ENCODE results near the gene KCNQ1. TPM values are rescaled to one million over a fixed set of nuclear protein-coding genes. Genes with fewer than 3 reads are reported as not detected.
"Not testable (repeated sequence)": the region's sequence is repeated elsewhere in the genome, so short reads cannot be mapped to it uniquely, and the experiment has no call there.

The KCNQ1 gene
- total and polyA plus RNA-seq, 2 donors (not counting 3 experiments of a cell fraction or from before 2014, with no cell fraction given): 0.07 to 0.09 TPM

DNA sequence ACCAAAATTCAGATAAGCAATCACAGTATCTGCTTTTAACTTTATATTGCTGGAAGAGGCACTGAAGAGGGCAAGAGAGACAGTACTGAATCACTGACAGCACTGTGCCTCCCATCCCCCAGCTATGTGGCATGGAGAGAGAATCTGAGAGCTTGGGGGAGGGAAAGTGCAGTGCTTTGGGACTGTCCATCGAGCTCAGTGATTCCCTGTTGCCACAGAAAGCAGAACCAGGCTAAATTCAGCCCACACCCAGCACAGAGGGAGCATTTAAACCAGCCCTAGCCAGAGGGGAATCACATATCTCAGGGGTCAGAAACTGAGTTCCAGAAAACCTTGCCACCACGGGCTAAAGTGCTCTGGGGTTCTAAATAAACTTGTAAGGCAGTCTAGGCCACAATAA is 44.3 kb downstream of the KCNQ1 start:
- CTCF ChIA-PET: no interaction called here
- intact Hi-C loops (cut with micrococcal nuclease) (no loop called here), dilution Hi-C loops (cut with MboI; ENCODE audit: extremely low pct_ligation_motif_present, low sequenced_read_pairs) (no loop called here)
- Histone ChIP-seq H3K27ac (ENCODE audit: insufficient read depth, low read depth, low read length) (no peak overlapping the region), H2AFZ (ENCODE audit: low read depth, low read length) (no peak overlapping the region), H3K36me3 (ENCODE audit: control insufficient read depth in 2 of 2, extremely low read depth in 1 of 2, insufficient read depth in 2 of 2, low read length in 2 of 2) (no peaks in the 10 kb centered on the region), H3K27me3 (ENCODE audit: control insufficient read depth in 2 of 2, insufficient read depth in 2 of 2, low read length in 2 of 2) (no peaks in the 10 kb centered on the region), H3K9ac (replicated peaks; ENCODE audit: extremely low read depth, insufficient read depth, low read length) (no peak overlapping the region), H3K4me3 (replicated peaks in 1 of 3; ENCODE audit: insufficient read depth in 1 of 3, low read depth in 1 of 3, low read length in 3 of 3) (no peak overlapping the region), H3K9me3 (replicated peaks; ENCODE audit: control insufficient read depth, insufficient read depth, low read length) (no peaks in the 10 kb centered on the region), H3K9me1 (replicated peaks; ENCODE audit: control insufficient read depth, extremely low read depth, insufficient read depth, low read length) (no peaks in the 10 kb centered on the region), H3K4me1 (ENCODE audit: control insufficient read depth, extremely low read depth, insufficient read depth, low read length) (no peaks in the 10 kb centered on the region), H4K20me1 (replicated peaks; ENCODE audit: control insufficient read depth, extremely low read depth, insufficient read depth, low read length) (no peaks in the 10 kb centered on the region), H3K4me2 (ENCODE audit: insufficient read depth, low read length) (no peak overlapping the region), H3K79me2 (ENCODE audit: control insufficient read depth, insufficient read depth, low read length) (no peaks in the 10 kb centered on the region)
- no TSS peak for BruUV-seq (replicated peaks)
- DNase-seq (ENCODE audit: low read depth, low spot score): no peak
- no peak for TF ChIP-seq POLR2AphosphoS5 (IDR thresholded peaks at IDR 0.05; ENCODE audit: insufficient read depth, low read depth, low read length)
- TF ChIP-seq GATA2 (IDR thresholded peaks at IDR 0.05; ENCODE audit: insufficient read depth, insufficient read length, low read depth, low read length): no peak
- TF ChIP-seq, protein P1, sequence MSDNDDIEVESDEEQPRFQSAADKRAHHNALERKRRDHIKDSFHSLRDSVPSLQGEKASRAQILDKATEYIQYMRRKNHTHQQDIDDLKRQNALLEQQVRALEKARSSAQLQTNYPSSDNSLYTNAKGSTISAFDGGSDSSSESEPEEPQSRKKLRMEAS (IDR thresholded peaks at IDR 0.05; ENCODE audit: insufficient read depth, insufficient read length): no peak
- TF ChIP-seq POLR2A (IDR thresholded peaks at IDR 0.05; ENCODE audit: low read depth, low read length): no peak
- no peak for TF ChIP-seq FOS (IDR thresholded peaks at IDR 0.05; ENCODE audit: borderline replicate concordance, insufficient read depth, low read length)
- TF ChIP-seq, protein P2, sequence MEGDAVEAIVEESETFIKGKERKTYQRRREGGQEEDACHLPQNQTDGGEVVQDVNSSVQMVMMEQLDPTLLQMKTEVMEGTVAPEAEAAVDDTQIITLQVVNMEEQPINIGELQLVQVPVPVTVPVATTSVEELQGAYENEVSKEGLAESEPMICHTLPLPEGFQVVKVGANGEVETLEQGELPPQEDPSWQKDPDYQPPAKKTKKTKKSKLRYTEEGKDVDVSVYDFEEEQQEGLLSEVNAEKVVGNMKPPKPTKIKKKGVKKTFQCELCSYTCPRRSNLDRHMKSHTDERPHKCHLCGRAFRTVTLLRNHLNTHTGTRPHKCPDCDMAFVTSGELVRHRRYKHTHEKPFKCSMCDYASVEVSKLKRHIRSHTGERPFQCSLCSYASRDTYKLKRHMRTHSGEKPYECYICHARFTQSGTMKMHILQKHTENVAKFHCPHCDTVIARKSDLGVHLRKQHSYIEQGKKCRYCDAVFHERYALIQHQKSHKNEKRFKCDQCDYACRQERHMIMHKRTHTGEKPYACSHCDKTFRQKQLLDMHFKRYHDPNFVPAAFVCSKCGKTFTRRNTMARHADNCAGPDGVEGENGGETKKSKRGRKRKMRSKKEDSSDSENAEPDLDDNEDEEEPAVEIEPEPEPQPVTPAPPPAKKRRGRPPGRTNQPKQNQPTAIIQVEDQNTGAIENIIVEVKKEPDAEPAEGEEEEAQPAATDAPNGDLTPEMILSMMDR (IDR thresholded peaks at IDR 0.05; ENCODE audit: extremely low read depth in 1 of 2, insufficient read depth in 1 of 2, low read depth in 1 of 2, low read length in 2 of 2): no peak
- no peak for TF ChIP-seq JUN (IDR thresholded peaks at IDR 0.05; ENCODE audit: borderline replicate concordance, insufficient read depth, insufficient read length, low read depth)
- no peak for TF ChIP-seq EZH2 (IDR thresholded peaks at IDR 0.05; ENCODE audit: borderline replicate concordance, low read depth, low read length, severe bottlenecking)
- no peak for TF ChIP-seq MYC (IDR thresholded peaks at IDR 0.05; ENCODE audit: low read depth, low read length)
- POLR2A ChIA-PET: no interaction called here
- no peak for FAIRE-seq

DNA sequence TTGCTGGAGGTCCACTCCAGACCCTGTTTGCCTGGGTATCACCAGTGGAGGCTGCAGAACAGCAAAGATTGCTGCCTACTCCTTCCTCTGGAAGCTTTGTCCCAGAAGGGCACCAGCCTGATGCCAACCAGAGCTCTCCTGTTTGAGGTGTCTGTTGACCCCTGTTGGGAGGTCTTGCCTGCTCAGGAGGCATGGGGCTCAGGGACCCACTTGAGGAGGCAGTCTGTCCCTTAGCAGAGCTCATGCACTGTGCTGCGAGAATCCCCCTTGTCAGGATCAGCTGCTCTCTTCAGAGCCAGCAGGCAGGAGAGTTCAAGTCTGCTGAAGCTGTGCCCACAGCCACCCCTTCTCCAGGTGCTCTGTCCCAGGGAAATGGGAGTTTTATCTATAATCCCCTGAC is 53.1 kb downstream of the KCNQ1 start:
- H3K9ac ChIP-seq (replicated peaks; ENCODE audit: extremely low read depth, insufficient read depth, low read length); H3K79me2 ChIP-seq (ENCODE audit: control insufficient read depth, insufficient read depth, low read length); H3K27ac ChIP-seq (ENCODE audit: insufficient read depth, low read depth, low read length); dilution Hi-C loops (cut with MboI; ENCODE audit: extremely low pct_ligation_motif_present, low sequenced_read_pairs); DNase-seq (ENCODE audit: low read depth, low spot score); H3K4me2 ChIP-seq (ENCODE audit: insufficient read depth, low read length); intact Hi-C loops (cut with micrococcal nuclease); H4K20me1 ChIP-seq (replicated peaks; ENCODE audit: control insufficient read depth, extremely low read depth, insufficient read depth, low read length); BruUV-seq (replicated peaks); H3K4me3 ChIP-seq (replicated peaks in 1 of 3; ENCODE audit: insufficient read depth in 1 of 3, low read depth in 1 of 3, low read length in 3 of 3); H3K36me3 ChIP-seq (ENCODE audit: control insufficient read depth in 2 of 2, extremely low read depth in 1 of 2, insufficient read depth in 2 of 2, low read length in 2 of 2); H3K9me3 ChIP-seq (replicated peaks; ENCODE audit: control insufficient read depth, insufficient read depth, low read length); H2AFZ ChIP-seq (ENCODE audit: low read depth, low read length); H3K9me1 ChIP-seq (replicated peaks; ENCODE audit: control insufficient read depth, extremely low read depth, insufficient read depth, low read length); H3K4me1 ChIP-seq (ENCODE audit: control insufficient read depth, extremely low read depth, insufficient read depth, low read length); POLR2A ChIA-PET; H3K27me3 ChIP-seq (ENCODE audit: control insufficient read depth in 2 of 2, insufficient read depth in 2 of 2, low read length in 2 of 2); CTCF ChIA-PET; FAIRE-seq: not testable (repeated sequence)
